Neural cell (in vitro differentiated cells): ENCODE results near the gene SMG6. TPM values are rescaled to one million over a fixed set of nuclear protein-coding genes. Genes with fewer than 3 reads are reported as not detected.

Source experiments
- H2AFZ ChIP-seq: fragments of 200-600, 300-800 bp; sonication (generic), shearing (Covaris generic); 2 replicates; pipeline ENCODE4 v1.6.0; 2014; ENCODE audit warnings: low read depth, mild to moderate bottlenecking, antibody characterized with exemption, low read length, moderate library complexity
- H3F3A ChIP-seq: fragments of 200-600 bp; shearing (Covaris generic); 2 replicates; pipeline ENCODE4 v1.6.1; 2016; ENCODE audit warnings: mild to moderate bottlenecking, moderate library complexity, mixed read lengths, antibody characterized with exemption, low read length; ENCODE audit not compliant: insufficient read depth, poor library complexity, severe bottlenecking
- H3K27ac ChIP-seq: fragments of 200-600, 300-800 bp; sonication (generic), shearing (Covaris generic); 2 replicates; pipeline ENCODE4 v1.5.1; 2014; ENCODE audit warnings: mild to moderate bottlenecking, low read length, moderate library complexity
- H3K27me3 ChIP-seq: fragments of 300-800, 200-600 bp; sonication (generic), shearing (Covaris generic); 2 replicates; pipeline ENCODE4 v1.6.0; 2014; ENCODE audit warnings: mild to moderate bottlenecking, low read depth, low read length, moderate library complexity; ENCODE audit not compliant: insufficient read depth
- H3K36me3 ChIP-seq: fragments of 300-800, 200-600 bp; sonication (generic), shearing (Covaris generic); 2 replicates; pipeline ENCODE4 v1.5.1; 2014; ENCODE audit warnings: mild to moderate bottlenecking, antibody characterized with exemption, low read length, moderate library complexity; ENCODE audit not compliant: insufficient read depth
- H3K4me2 ChIP-seq: fragments of 300-800, 200-600 bp; sonication (generic), shearing (Covaris generic); 2 replicates; pipeline ENCODE4 v1.6.0; 2014; ENCODE audit warnings: mild to moderate bottlenecking, low read length
- H3K4me3 ChIP-seq: fragments of 300-800, 200-600 bp; sonication (generic), shearing (Covaris generic); 2 replicates; pipeline ENCODE4 v1.5.1; 2014; ENCODE audit warnings: mild to moderate bottlenecking, low read length, moderate library complexity
- H3K79me2 ChIP-seq: fragments of 200-600 bp; shearing (Covaris generic); replicated peaks from 2 replicates; pipeline ENCODE4 v1.6.0; 2014; ENCODE audit warnings: mild to moderate bottlenecking, low read length, moderate library complexity; ENCODE audit not compliant: insufficient read depth
- H3K9ac ChIP-seq: fragments of 300-800, 200-600 bp; sonication (generic), shearing (Covaris generic); 2 replicates; pipeline ENCODE4 v1.6.1; 2016; ENCODE audit warnings: mild to moderate bottlenecking, low read length, mixed read lengths
- H3K9me2 ChIP-seq: fragments of 200-600 bp; shearing (Covaris generic); 2 replicates; pipeline ENCODE4 v1.6.1; 2016; ENCODE audit warnings: mild to moderate bottlenecking, low read length, mixed read lengths; ENCODE audit not compliant: insufficient read depth
- H3K9me3 ChIP-seq: fragments of 200-600, 300-800 bp; sonication (generic), shearing (Covaris generic); 2 replicates; pipeline ENCODE4 v1.6.1; 2016; ENCODE audit warnings: mild to moderate bottlenecking, mixed run types, low read length, moderate library complexity, mixed read lengths
- H4K20me1 ChIP-seq: fragments of 200-600 bp; shearing (Covaris generic); 2 replicates; pipeline ENCODE4 v1.6.1; 2016; ENCODE audit warnings: mild to moderate bottlenecking, mixed run types; ENCODE audit not compliant: insufficient read depth
- EP300 ChIP-seq: fragments of 450-650 bp; conservative IDR thresholded peaks from 2 replicates; pipeline ENCODE4 v1.6.1; 2014; ENCODE audit warnings: antibody characterized with exemption, mild to moderate bottlenecking, moderate library complexity; ENCODE audit not compliant: poor library complexity, severe bottlenecking
- EZH2 ChIP-seq: fragments of 200-600, 300-800 bp; shearing (Covaris generic), sonication (generic); IDR thresholded peaks from 2 replicates; pipeline ENCODE4 v1.6.1; 2014; ENCODE audit warnings: antibody characterized with exemption, low read length, borderline replicate concordance, mild to moderate bottlenecking; ENCODE audit not compliant: insufficient read depth, poor library complexity, severe bottlenecking
- MXI1 ChIP-seq: fragments of 450-650 bp; conservative IDR thresholded peaks from 2 replicates; pipeline ENCODE4 v1.6.1; 2014; ENCODE audit warnings: antibody characterized with exemption, mild to moderate bottlenecking; ENCODE audit not compliant: poor library complexity, severe bottlenecking
- POLR2AphosphoS5 ChIP-seq: IDR thresholded peaks from 2 replicates; pipeline ENCODE4 v1.6.1; 2012
- RAD21 ChIP-seq: fragments of 450-650 bp; conservative IDR thresholded peaks from 2 replicates; pipeline ENCODE4 v1.6.1; 2014; ENCODE audit warnings: antibody characterized with exemption, mild to moderate bottlenecking, moderate library complexity
- REST ChIP-seq: IDR thresholded peaks from 2 replicates; pipeline ENCODE4 v1.6.1; 2012; ENCODE audit warnings: borderline replicate concordance
- SMC3 ChIP-seq: fragments of 450-650 bp; conservative IDR thresholded peaks from 2 replicates; pipeline ENCODE4 v1.6.1; 2014; ENCODE audit warnings: antibody characterized with exemption, mild to moderate bottlenecking, moderate library complexity; ENCODE audit not compliant: poor library complexity
- TAF1 ChIP-seq: IDR thresholded peaks from 2 replicates; pipeline ENCODE4 v1.6.1; 2012; ENCODE audit warnings: low read depth
- polyA plus RNA-seq: library from polyadenylated mRNA; depleted of rRNA; stranded (reverse); fragments of >200 nt; gene quantifications from 2 replicates; pipeline ENCODE4 v1.2.3, GENCODE V29; 2014
- TF ChIP-seq, protein P1 (sequence below): fragments of 450-650 bp; IDR thresholded peaks from 2 replicates; pipeline ENCODE4 v1.5.1; 2014; ENCODE audit warnings: antibody characterized with exemption, mild to moderate bottlenecking, moderate library complexity; ENCODE audit not compliant: poor library complexity, severe bottlenecking

Gene SMG6
- polyA plus RNA-seq, 1 donor from 2014 or later, result 13.9 TPM

- no peak overlapping the region for H3K4me3 ChIP-seq
- H3K27ac ChIP-seq, result no peak overlapping the region
- no peak overlapping the region for H3K4me2 ChIP-seq
Observed at GRCh38 chr17:2059547-2060384, 243.8 kb downstream of the SMG6 start.

More at GRCh38 chr17:2059547-2060384, 243.8 kb downstream of the SMG6 start:
- H3K9me3 ChIP-seq, result peaks cover 5% of the 10 kb centered on the region
- H3K9ac ChIP-seq, result no peak overlapping the region
- no peaks in the 10 kb centered on the region for H4K20me1 ChIP-seq
- H3F3A ChIP-seq, result no peaks in the 10 kb centered on the region
- no peaks in the 10 kb centered on the region for H3K9me2 ChIP-seq
- no peaks in the 10 kb centered on the region for H3K79me2 ChIP-seq
- no peaks in the 10 kb centered on the region for H3K36me3 ChIP-seq
- TF ChIP-seq TAF1, result no peak
- TF ChIP-seq REST, result no peak
- no peak for TF ChIP-seq MXI1
- TF ChIP-seq EZH2, result no peak
- TF ChIP-seq EP300, result no peak
- TF ChIP-seq RAD21, result no peak
- TF ChIP-seq SMC3, result no peak
- no peak for TF ChIP-seq POLR2AphosphoS5
- TF ChIP-seq, protein P1, sequence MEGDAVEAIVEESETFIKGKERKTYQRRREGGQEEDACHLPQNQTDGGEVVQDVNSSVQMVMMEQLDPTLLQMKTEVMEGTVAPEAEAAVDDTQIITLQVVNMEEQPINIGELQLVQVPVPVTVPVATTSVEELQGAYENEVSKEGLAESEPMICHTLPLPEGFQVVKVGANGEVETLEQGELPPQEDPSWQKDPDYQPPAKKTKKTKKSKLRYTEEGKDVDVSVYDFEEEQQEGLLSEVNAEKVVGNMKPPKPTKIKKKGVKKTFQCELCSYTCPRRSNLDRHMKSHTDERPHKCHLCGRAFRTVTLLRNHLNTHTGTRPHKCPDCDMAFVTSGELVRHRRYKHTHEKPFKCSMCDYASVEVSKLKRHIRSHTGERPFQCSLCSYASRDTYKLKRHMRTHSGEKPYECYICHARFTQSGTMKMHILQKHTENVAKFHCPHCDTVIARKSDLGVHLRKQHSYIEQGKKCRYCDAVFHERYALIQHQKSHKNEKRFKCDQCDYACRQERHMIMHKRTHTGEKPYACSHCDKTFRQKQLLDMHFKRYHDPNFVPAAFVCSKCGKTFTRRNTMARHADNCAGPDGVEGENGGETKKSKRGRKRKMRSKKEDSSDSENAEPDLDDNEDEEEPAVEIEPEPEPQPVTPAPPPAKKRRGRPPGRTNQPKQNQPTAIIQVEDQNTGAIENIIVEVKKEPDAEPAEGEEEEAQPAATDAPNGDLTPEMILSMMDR, result no peak
- H2AFZ ChIP-seq, result no peak overlapping the region
- H3K27me3 ChIP-seq, result peaks cover 58% of the 10 kb centered on the region
